ENCODE results near the gene NTRK2.

Gene NTRK2

DNA sequence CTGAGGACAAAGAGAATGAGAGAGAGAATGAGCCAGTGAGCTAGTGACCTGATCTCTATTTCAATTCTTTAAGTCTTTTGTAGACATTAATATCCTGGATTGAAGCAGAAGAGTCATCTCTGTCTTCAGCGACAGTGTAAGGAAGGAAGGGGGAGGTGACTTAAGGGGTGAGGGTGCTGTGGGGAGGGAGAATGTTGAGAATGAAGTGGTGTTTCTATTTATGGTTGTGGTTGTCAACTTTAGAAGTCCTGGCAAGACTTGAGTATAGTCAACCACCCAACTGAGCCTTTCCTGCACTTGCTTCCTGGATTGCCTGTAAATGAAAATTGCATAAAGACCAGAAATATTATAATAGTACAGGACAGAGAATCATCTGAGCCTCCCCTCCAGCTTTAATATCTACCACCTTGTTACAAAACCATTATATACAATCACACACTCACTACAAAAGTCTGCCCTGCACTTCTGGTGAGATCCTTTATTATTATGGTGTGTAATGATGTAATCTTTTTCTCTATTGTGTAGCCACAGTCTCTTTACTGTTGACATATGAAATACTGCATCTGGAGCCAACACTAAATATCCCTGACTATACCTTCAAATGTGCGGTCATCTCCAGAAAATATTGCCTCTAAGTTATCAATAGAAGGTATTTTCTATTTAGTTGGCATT is 91.7 kb downstream of the NTRK2 start:
- ChIA-PET CTCF (interaction anchor here (1.0 kb wide), 1 partner anchor 63 kb away, joined by 3 read pairs; no protein-coding TSS in a partner anchor), POLR2A (no interaction called here)
- no peak for DNase-seq (ENCODE audit: extremely low spot score)
- TF ChIP-seq, protein P1, sequence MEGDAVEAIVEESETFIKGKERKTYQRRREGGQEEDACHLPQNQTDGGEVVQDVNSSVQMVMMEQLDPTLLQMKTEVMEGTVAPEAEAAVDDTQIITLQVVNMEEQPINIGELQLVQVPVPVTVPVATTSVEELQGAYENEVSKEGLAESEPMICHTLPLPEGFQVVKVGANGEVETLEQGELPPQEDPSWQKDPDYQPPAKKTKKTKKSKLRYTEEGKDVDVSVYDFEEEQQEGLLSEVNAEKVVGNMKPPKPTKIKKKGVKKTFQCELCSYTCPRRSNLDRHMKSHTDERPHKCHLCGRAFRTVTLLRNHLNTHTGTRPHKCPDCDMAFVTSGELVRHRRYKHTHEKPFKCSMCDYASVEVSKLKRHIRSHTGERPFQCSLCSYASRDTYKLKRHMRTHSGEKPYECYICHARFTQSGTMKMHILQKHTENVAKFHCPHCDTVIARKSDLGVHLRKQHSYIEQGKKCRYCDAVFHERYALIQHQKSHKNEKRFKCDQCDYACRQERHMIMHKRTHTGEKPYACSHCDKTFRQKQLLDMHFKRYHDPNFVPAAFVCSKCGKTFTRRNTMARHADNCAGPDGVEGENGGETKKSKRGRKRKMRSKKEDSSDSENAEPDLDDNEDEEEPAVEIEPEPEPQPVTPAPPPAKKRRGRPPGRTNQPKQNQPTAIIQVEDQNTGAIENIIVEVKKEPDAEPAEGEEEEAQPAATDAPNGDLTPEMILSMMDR (IDR thresholded peaks at IDR 0.05; ENCODE audit: control extremely low read depth, extremely low read depth, low read depth, missing control alignments) = no peak

- ChIA-PET POLR2A (no interaction called here), CTCF (interaction anchor here (1.1 to 1.5 kb wide), 2 partner anchors 9 to 371 kb away, joined by 3 to 4 read pairs; no protein-coding TSS in a partner anchor)
- TF ChIP-seq, protein P1 (IDR thresholded peaks at IDR 0.05; ENCODE audit: control extremely low read depth, extremely low read depth, low read depth, missing control alignments) = no peak
- DNase-seq (ENCODE audit: extremely low spot score) = no peak
Measured at GRCh38 chr9:84772511-84772910, 103.0 kb downstream of the NTRK2 start.

GRCh38 chr9:84773022-84773421 is 103.5 kb downstream of the NTRK2 start:
- TF ChIP-seq, protein P1 (IDR thresholded peaks at IDR 0.05; ENCODE audit: control extremely low read depth, extremely low read depth, low read depth, missing control alignments) = no peak
- DNase-seq (ENCODE audit: extremely low spot score) = no peak
- ChIA-PET CTCF (no interaction called here), POLR2A (no interaction called here)

- CTCF ChIA-PET = no interaction called here
- TF ChIP-seq, protein P1 (IDR thresholded peaks at IDR 0.05; ENCODE audit: control extremely low read depth, extremely low read depth, low read depth, missing control alignments) = no peak
- no peak for DNase-seq (ENCODE audit: extremely low spot score)
- POLR2A ChIA-PET = no interaction called here
Measured at GRCh38 chr9:84775056-84775643, 105.6 kb downstream of the NTRK2 start.

DNA sequence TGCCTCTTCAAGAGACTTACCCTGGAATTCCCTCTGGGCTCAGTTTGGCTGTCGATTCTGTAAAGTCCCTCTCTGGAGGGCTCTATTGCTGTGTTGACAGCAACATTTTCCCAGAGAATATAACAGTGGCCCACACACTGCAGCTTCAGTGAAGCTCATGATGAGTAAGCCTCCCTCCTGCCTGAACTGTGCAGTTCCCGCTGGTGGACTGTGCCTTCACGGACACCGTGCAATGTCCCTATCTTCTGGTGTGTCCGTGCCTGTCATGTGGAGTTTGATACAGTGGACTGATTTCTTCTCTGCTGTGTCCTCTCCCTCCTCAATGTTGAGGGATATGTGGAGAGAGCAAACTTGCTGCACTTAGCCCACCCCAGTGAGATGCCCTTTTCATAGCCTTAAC is 109.0 kb downstream of the NTRK2 start:
- CTCF ChIA-PET = interaction anchor here (1.6 to 7.8 kb wide), 5 partner anchors 10 to 382 kb away, joined by 6 to 174 read pairs (median 11); no protein-coding TSS in a partner anchor
- POLR2A ChIA-PET = no interaction called here
- DNase-seq (ENCODE audit: extremely low spot score) = no peak
- TF ChIP-seq, protein P1 (IDR thresholded peaks at IDR 0.05; ENCODE audit: control extremely low read depth, extremely low read depth, low read depth, missing control alignments) = no peak

DNA sequence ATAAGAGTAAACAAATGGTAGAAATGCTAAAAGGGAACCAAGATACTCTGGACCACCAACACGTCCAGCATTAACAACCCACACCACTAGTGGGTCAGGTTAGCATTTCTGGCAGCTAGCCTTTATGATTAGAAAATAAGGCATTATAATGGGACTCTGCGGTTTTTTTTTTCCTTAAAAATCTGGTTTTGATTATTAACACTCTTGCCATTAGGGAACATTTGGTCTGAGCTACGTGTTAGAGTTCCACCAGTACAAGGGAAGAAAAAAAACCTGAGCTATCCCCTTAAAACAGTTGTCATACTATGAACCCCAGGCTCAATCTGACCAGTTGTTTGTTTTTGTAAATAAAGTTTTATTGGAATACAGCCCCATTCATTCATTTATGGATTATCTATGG is 110.4 kb downstream of the NTRK2 start:
- ChIA-PET POLR2A (interaction anchor here (0.7 kb wide), 1 partner anchor 80 kb away, joined by 3 read pairs; no protein-coding TSS in a partner anchor), CTCF (interaction anchor here (0.6 to 7.8 kb wide), 16 partner anchors 8 to 830 kb away, joined by 3 to 174 read pairs (median 5); no protein-coding TSS in a partner anchor)
- DNase-seq (ENCODE audit: extremely low spot score) = no peak

More for the DNA sequence above, 110.4 kb downstream of the NTRK2 start:
- TF ChIP-seq, protein P1 (IDR thresholded peaks at IDR 0.05; ENCODE audit: control extremely low read depth, extremely low read depth, low read depth, missing control alignments) = no peak

Data from GM10248 (cell line).